A549 (cell line): ENCODE results near the gene AAK1. TPM values are rescaled to one million over a fixed set of nuclear protein-coding genes. Genes with fewer than 3 reads are reported as not detected.

Experiments used
- ATAC-seq, 2 experiments: fragments of 200-7000 bp in 1 of 2; fragments of >200 bp in 1 of 2; cut with Nextera tagmentation in 1 of 2; cut with Tn5 transposase in 1 of 2; 3 replicates each; pipeline versions ENCODE4 v1.8.0 to v1.9.1; 2018 to 2020; ENCODE audit warnings: mild to moderate bottlenecking in 1 of 2, moderate library complexity in 1 of 2
- CTCF ChIA-PET: fragments of 300-600 bp; sonication (Branson Sonifier 250); formaldehyde crosslinking; extraction: SDS; loops from one replicate; lab custom pipeline; 2021; ENCODE audit warnings: antibody characterized with exemption, inconsistent platforms; lab: Yijun Ruan, JAX
- POLR2A ChIA-PET: fragments of 350-600 bp; formaldehyde crosslinking; extraction: SDS; loops from one replicate; lab custom pipeline; 2021; ENCODE audit warnings: antibody characterized with exemption, inconsistent platforms; lab: Yijun Ruan, JAX
- DNase-seq, 2 experiments: peaks; one replicate each; pipeline versions ENCODE4 v3.0.0 to v3.0.0-alpha.2; 2011 to 2016; ENCODE audit warnings: low read depth in 1 of 2, low spot score in 1 of 2
- FAIRE-seq: peaks from 2 replicates; lab custom pipeline; 2011; peaks lifted over from hg19 to GRCh38; lab: Jason Lieb, UNC
- H3K27ac ChIP-seq, 2 experiments: fragments of >200 bp; sonication (Bioruptor Twin); formaldehyde crosslinking; 3 replicates each; pipeline ENCODE4 v1.5.1; 2016 to 2017
- H3K4me1 ChIP-seq: fragments of >200 bp; sonication (Bioruptor Twin); formaldehyde crosslinking; 3 replicates; pipeline ENCODE4 v1.6.1; 2016
- H3K4me2 ChIP-seq: fragments of >200 bp; sonication (Bioruptor Twin); formaldehyde crosslinking; 3 replicates; pipeline ENCODE4 v1.6.1; 2016
- H3K4me3 ChIP-seq: fragments of >200 bp; sonication (Bioruptor Twin); formaldehyde crosslinking; 3 replicates; pipeline ENCODE4 v1.5.1; 2016
- H3K9me3 ChIP-seq: fragments of >200 bp; sonication (Bioruptor Twin); formaldehyde crosslinking; 3 replicates; pipeline ENCODE4 v1.6.1; 2016
- BHLHE40 ChIP-seq: IDR thresholded peaks from 2 replicates; pipeline ENCODE4 v1.6.1; 2012; ENCODE audit warnings: low read depth, low read length, inconsistent platforms
- CHD2 ChIP-seq: fragments of 150-350 bp; IDR thresholded peaks from 2 replicates; pipeline ENCODE4 v1.6.1; 2014; ENCODE audit warnings: low read length; ENCODE audit not compliant: partially characterized antibody
- ELK1 ChIP-seq: fragments of 150-350 bp; IDR thresholded peaks from 2 replicates; pipeline ENCODE4 v1.6.1; 2014; ENCODE audit warnings: low read depth, mild to moderate bottlenecking, low read length
- EP300 ChIP-seq, 2 experiments: fragments of >200 bp; sonication (Bioruptor Twin); formaldehyde crosslinking; IDR thresholded peaks; 2 replicates in 1 of 2; 3 replicates in 1 of 2; pipeline ENCODE4 v1.6.1; 2016 to 2017
- FOSL2 ChIP-seq, 2 experiments: fragments of 450-650 bp in 1 of 2; fragments of >200 bp in 1 of 2; sonication (Bioruptor Twin) in 1 of 2; formaldehyde crosslinking; IDR thresholded peaks; 2 replicates each; pipeline versions ENCODE4 v1.5.0 to v1.6.1; 2016 to 2020; ENCODE audit warnings: mild to moderate bottlenecking in 1 of 2, moderate library complexity in 1 of 2
- HES2 ChIP-seq: fragments of >200 bp; sonication (Bioruptor Twin); formaldehyde crosslinking; IDR thresholded peaks from 2 replicates; pipeline ENCODE4 v1.6.1; 2016
- HEYL ChIP-seq: fragments of 250-450 bp; sonication (Bioruptor Pico); IDR thresholded peaks from 2 replicates; pipeline ENCODE4 v1.8.0; 2021; ENCODE audit warnings: mild to moderate bottlenecking, moderate library complexity
- HMGXB4 ChIP-seq: fragments of 250-450 bp; sonication (Bioruptor Pico); IDR thresholded peaks from 2 replicates; pipeline ENCODE4 v1.5.0; 2021; ENCODE audit warnings: mild to moderate bottlenecking, moderate library complexity, borderline replicate concordance
- HOXB13 ChIP-seq: fragments of 250-450 bp; sonication (Bioruptor Pico); IDR thresholded peaks from 2 replicates; pipeline ENCODE4 v1.5.0; 2020; ENCODE audit warnings: low read depth, mild to moderate bottlenecking, moderate library complexity
- JUN ChIP-seq, 2 experiments: fragments of >200 bp; sonication (Bioruptor Twin); formaldehyde crosslinking; IDR thresholded peaks; 2 replicates in 1 of 2; 3 replicates in 1 of 2; pipeline ENCODE4 v1.6.1; 2016 to 2017
- KDM5A ChIP-seq: fragments of 200-600 bp; sonication (generic); IDR thresholded peaks from 2 replicates; pipeline ENCODE4 v1.6.1; 2016; ENCODE audit warnings: antibody characterized with exemption, mild to moderate bottlenecking
- MAFK ChIP-seq: fragments of 450-650 bp; IDR thresholded peaks from 2 replicates; pipeline ENCODE4 v1.6.1; 2014; ENCODE audit not compliant: partially characterized antibody
- MAX ChIP-seq: IDR thresholded peaks from 2 replicates; pipeline ENCODE4 v1.6.1; 2012
- MAZ ChIP-seq: fragments of 150-350 bp; IDR thresholded peaks from 2 replicates; pipeline ENCODE4 v1.6.1; 2014; ENCODE audit warnings: antibody characterized with exemption, low read depth, low read length, borderline replicate concordance
- NPAS2 ChIP-seq: fragments of 250-450 bp; sonication (Bioruptor Pico); IDR thresholded peaks from 2 replicates; pipeline ENCODE4 v1.8.0; 2022; ENCODE audit warnings: mild to moderate bottlenecking, moderate library complexity, borderline replicate concordance
- POLR2AphosphoS2 ChIP-seq: conservative IDR thresholded peaks from 2 replicates; pipeline ENCODE4 v1.6.1; 2012; ENCODE audit warnings: low read length, improper control_type of control experiment, inconsistent platforms
- SMC3 ChIP-seq: fragments of >200 bp; sonication (Bioruptor Twin); formaldehyde crosslinking; IDR thresholded peaks from 3 replicates; pipeline ENCODE4 v1.6.1; 2018; ENCODE audit warnings: inconsistent platforms
- SREBF2 ChIP-seq: fragments of 450-650 bp; IDR thresholded peaks from 2 replicates; pipeline ENCODE4 v1.6.1; 2014; ENCODE audit warnings: mild to moderate bottlenecking, moderate library complexity
- TFCP2L1 ChIP-seq: fragments of 250-450 bp; sonication (Bioruptor Pico); IDR thresholded peaks from 2 replicates; pipeline ENCODE4 v1.5.0; 2021; ENCODE audit warnings: mild to moderate bottlenecking
- TP53 ChIP-seq: fragments of 250-450 bp; sonication (Bioruptor Pico); IDR thresholded peaks from 2 replicates; pipeline ENCODE4 v1.5.0; 2021; ENCODE audit warnings: mild to moderate bottlenecking, moderate library complexity
- ZFP36 ChIP-seq: fragments of 450-650 bp; IDR thresholded peaks from 2 replicates; pipeline ENCODE4 v1.6.1; 2014; ENCODE audit warnings: borderline replicate concordance; ENCODE audit not compliant: partially characterized antibody
- ZNF302 ChIP-seq: fragments of 250-450 bp; sonication (Bioruptor Pico); IDR thresholded peaks from 2 replicates; pipeline ENCODE4 v1.9.0; 2021; ENCODE audit warnings: inconsistent platforms, mild to moderate bottlenecking, moderate library complexity
- ZSCAN20 ChIP-seq: fragments of 250-450 bp; sonication (Bioruptor Pico); IDR thresholded peaks from 2 replicates; pipeline ENCODE4 v1.8.0; 2022; ENCODE audit warnings: mild to moderate bottlenecking, moderate library complexity
- WGBS: methylation state at CpG from one replicate; pipeline ENCODE4 v1.1.6; 2017; ENCODE audit errors: missing lambda C conversion rate; 5-methylcytosine and 5-hydroxymethylcytosine counted together
- polyA plus RNA-seq, 4 experiments: library from polyadenylated mRNA; depleted of rRNA in 3 of 4; stranded (reverse); fragments of >200 nt; fragmentation: RNase III in 1 of 4; extraction: RNeasy Plus Mini Kit Qiagen cat#74134 plus additional on column Dnase treatment in 1 of 4; gene quantifications; 2 replicates in 3 of 4; 3 replicates in 1 of 4; pipeline ENCODE4 v1.2.3, GENCODE V29; 2011 to 2017

The AAK1 gene
- polyA plus RNA-seq, 2 of the 4 experiments (the other 2 are of a cell fraction): 15.9 to 25.7 TPM

- no peaks in the 10 kb centered on the region for H3K9me3 ChIP-seq
- H3K27ac ChIP-seq: no peak overlapping the region
- FAIRE-seq (no peak), DNase-seq (no peak), ATAC-seq (no peak)
- ChIA-PET POLR2A (no interaction called here), CTCF (interaction anchor here (0.8 kb wide), 1 partner anchor 99 kb away, joined by 3 read pairs; no protein-coding TSS in a partner anchor)
- 0 out of 3 replicates have a peak, but pooled peaks cover 4% of the 10 kb centered on the region for H3K4me1 ChIP-seq
- TF ChIP-seq SREBF2: no peak
- TF ChIP-seq MAZ: no peak
- no peak for TF ChIP-seq MAFK
- TF ChIP-seq SMC3: no peak
- TF ChIP-seq ZSCAN20: no peak
- TF ChIP-seq TP53 (CRISPR knock-in tag): no peak
- no peak for TF ChIP-seq TFCP2L1 (CRISPR knock-in tag)
- TF ChIP-seq ELK1: no peak
- no peak for TF ChIP-seq CHD2
- no peak for TF ChIP-seq HOXB13 (CRISPR knock-in tag)
- TF ChIP-seq KDM5A: no peak
- no peak for TF ChIP-seq ZFP36
- no peak for TF ChIP-seq FOSL2 (IDR thresholded peaks at IDR 0.05)
- no peak for TF ChIP-seq FOSL2 (CRISPR knock-in tag; IDR thresholded peaks at IDR 0.05)
- WGBS: 74% methylated on average over 5 of the region's 5 CpGs
- no peak overlapping the region for H3K4me2 ChIP-seq
- no peak overlapping the region for H3K4me3 ChIP-seq
Observed at GRCh38 chr2:69470911-69471310, 172.6 kb downstream of the AAK1 start.

- Histone ChIP-seq H3K4me1 (0 out of 3 replicates have a peak, but pooled peaks cover 4% of the 10 kb centered on the region), H3K4me2 (no peak overlapping the region), H3K27ac (no peak overlapping the region), H3K9me3 (no peaks in the 10 kb centered on the region), H3K4me3 (no peak overlapping the region)
- FAIRE-seq (no peak), DNase-seq (no peak), ATAC-seq (no peak)
- TF ChIP-seq JUN (IDR thresholded peaks at IDR 0.05) (no peak), SMC3 (no peak), KDM5A (no peak), CHD2 (no peak), FOSL2 (IDR thresholded peaks at IDR 0.05) (no peak), FOSL2 (CRISPR knock-in tag; IDR thresholded peaks at IDR 0.05) (no peak), ZNF302 (CRISPR knock-in tag) (no peak), EP300 (IDR thresholded peaks at IDR 0.05) (no peak)
- ChIA-PET CTCF (interaction anchor here (0.8 to 1.4 kb wide), 2 partner anchors 66 to 101 kb away, joined by 3 read pairs; no protein-coding TSS in a partner anchor), POLR2A (no interaction called here)
- 81% methylated on average over 1 of the region's 1 CpG for WGBS
Observed at GRCh38 chr2:69469784-69470183, 173.8 kb downstream of the AAK1 start.

- no peaks in the 10 kb centered on the region for H3K9me3 ChIP-seq
- POLR2A ChIA-PET: no interaction called here
- FAIRE-seq (no peak), DNase-seq (no peak), ATAC-seq (no peak)
- 0 out of 3 replicates have a peak, but pooled peaks cover 4% of the 10 kb centered on the region for H3K4me1 ChIP-seq
- 86% methylated on average over 3 of the region's 3 CpGs for WGBS
- CTCF ChIA-PET: interaction anchor here (0.8 to 1.4 kb wide), 2 partner anchors 67 to 257 kb away, joined by 3 read pairs; no protein-coding TSS in a partner anchor
- no peak overlapping the region for H3K4me2 ChIP-seq
- H3K27ac ChIP-seq: no peak overlapping the region
- TF ChIP-seq NPAS2 (CRISPR knock-in tag) (no peak), HES2 (no peak), BHLHE40 (no peak), MAX (no peak), KDM5A (no peak), HEYL (CRISPR knock-in tag) (no peak), HMGXB4 (no peak), POLR2AphosphoS2 (no peak)
- H3K4me3 ChIP-seq: no peak overlapping the region
Observed at GRCh38 chr2:69469375-69469774, 174.2 kb downstream of the AAK1 start.
